Neural cell (in vitro differentiated cells): ENCODE results near the gene EHD4.

Experiments used
- CTCF ChIP-seq: fragments of 450-650 bp; IDR thresholded peaks from 2 replicates; pipeline ENCODE4 v1.5.1; 2014; ENCODE audit warnings: antibody characterized with exemption, mild to moderate bottlenecking, moderate library complexity; ENCODE audit not compliant: poor library complexity, severe bottlenecking
- EP300 ChIP-seq: fragments of 450-650 bp; conservative IDR thresholded peaks from 2 replicates; pipeline ENCODE4 v1.6.1; 2014; ENCODE audit warnings: antibody characterized with exemption, mild to moderate bottlenecking, moderate library complexity; ENCODE audit not compliant: poor library complexity, severe bottlenecking
- EZH2 ChIP-seq: fragments of 200-600, 300-800 bp; shearing (Covaris generic), sonication (generic); IDR thresholded peaks from 2 replicates; pipeline ENCODE4 v1.6.1; 2014; ENCODE audit warnings: antibody characterized with exemption, low read length, borderline replicate concordance, mild to moderate bottlenecking; ENCODE audit not compliant: insufficient read depth, poor library complexity, severe bottlenecking
- RAD21 ChIP-seq: fragments of 450-650 bp; conservative IDR thresholded peaks from 2 replicates; pipeline ENCODE4 v1.6.1; 2014; ENCODE audit warnings: antibody characterized with exemption, mild to moderate bottlenecking, moderate library complexity
- SMC3 ChIP-seq: fragments of 450-650 bp; conservative IDR thresholded peaks from 2 replicates; pipeline ENCODE4 v1.6.1; 2014; ENCODE audit warnings: antibody characterized with exemption, mild to moderate bottlenecking, moderate library complexity; ENCODE audit not compliant: poor library complexity
- TAF1 ChIP-seq: IDR thresholded peaks from 2 replicates; pipeline ENCODE4 v1.6.1; 2012; ENCODE audit warnings: low read depth

- TF ChIP-seq CTCF = no peak
- no peak for TF ChIP-seq SMC3
- TF ChIP-seq RAD21 = no peak
- no peak for TF ChIP-seq EZH2
- TF ChIP-seq EP300 = no peak
- TF ChIP-seq TAF1 = no peak
Observed at GRCh38 chr15:41950489-41950888, 21.9 kb downstream of the EHD4 start.
